SK-N-MC (cell line): ENCODE data around the gene ATP8B3.

Source experiments
- EZH2 ChIP-seq: fragments of 200-600 bp; sonication (generic); IDR thresholded peaks from one replicate; pipeline ENCODE4 v1.6.1; 2017; ENCODE audit warnings: antibody characterized with exemption
- POLR2AphosphoS5 ChIP-seq: IDR thresholded peaks from 2 replicates; pipeline ENCODE4 v1.6.1; 2012; ENCODE audit warnings: mild to moderate bottlenecking, low read depth, low read length, borderline replicate concordance

- TF ChIP-seq POLR2AphosphoS5, result no peak
- TF ChIP-seq EZH2, result peak; percentile 66
Observed at GRCh38 chr19:1758959-1759903, 52.8 kb downstream of the ATP8B3 start.
